DMS79 treated with DMSO at 0.1 percent for 48 hours (cell line): Measurements from ENCODE around the gene FOXL1.
"Not testable (repeated sequence)": the region's sequence is repeated elsewhere in the genome, so short reads cannot be mapped to it uniquely, and the experiment has no call there.

Experiments
- DNase-seq: peaks from one replicate; lab custom pipeline; 2025; lab: John Stamatoyannopoulos, UW

FOXL1 gene

GRCh38 chr16:86581458-86581857 is 3.1 kb downstream of the FOXL1 start:
- DNase-seq = no peak

DNA sequence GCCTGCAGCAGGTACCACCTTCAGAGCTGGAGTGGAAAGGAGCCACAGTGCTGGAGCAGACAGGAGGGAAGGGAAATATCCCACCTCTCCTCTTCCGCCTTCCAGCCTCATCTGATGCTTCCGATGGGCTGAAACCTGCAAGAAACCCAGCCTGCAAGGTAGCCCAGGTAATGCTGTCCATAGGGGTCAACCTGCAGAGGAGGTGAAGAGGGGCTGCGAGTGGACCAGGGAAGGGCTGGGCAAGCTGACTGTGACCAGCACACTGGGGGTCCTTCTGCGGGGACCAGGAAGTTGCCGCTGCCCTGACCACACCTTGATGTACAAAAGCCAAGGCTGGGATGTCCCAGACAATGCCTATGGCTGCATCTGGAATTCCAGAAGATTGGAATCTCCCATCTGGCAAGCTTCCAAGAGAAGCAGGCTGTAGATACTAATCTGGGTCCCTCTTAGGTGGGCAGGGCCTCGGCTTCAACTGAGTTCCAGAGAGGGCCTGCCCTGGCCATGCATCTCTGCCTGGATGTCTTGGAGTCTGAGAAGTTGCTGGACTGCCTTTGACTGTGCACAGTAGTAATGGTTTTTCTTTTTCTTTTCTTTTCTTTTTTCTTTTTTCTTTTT is 5.8 kb downstream of the FOXL1 start:
- no peak for DNase-seq

DNA sequence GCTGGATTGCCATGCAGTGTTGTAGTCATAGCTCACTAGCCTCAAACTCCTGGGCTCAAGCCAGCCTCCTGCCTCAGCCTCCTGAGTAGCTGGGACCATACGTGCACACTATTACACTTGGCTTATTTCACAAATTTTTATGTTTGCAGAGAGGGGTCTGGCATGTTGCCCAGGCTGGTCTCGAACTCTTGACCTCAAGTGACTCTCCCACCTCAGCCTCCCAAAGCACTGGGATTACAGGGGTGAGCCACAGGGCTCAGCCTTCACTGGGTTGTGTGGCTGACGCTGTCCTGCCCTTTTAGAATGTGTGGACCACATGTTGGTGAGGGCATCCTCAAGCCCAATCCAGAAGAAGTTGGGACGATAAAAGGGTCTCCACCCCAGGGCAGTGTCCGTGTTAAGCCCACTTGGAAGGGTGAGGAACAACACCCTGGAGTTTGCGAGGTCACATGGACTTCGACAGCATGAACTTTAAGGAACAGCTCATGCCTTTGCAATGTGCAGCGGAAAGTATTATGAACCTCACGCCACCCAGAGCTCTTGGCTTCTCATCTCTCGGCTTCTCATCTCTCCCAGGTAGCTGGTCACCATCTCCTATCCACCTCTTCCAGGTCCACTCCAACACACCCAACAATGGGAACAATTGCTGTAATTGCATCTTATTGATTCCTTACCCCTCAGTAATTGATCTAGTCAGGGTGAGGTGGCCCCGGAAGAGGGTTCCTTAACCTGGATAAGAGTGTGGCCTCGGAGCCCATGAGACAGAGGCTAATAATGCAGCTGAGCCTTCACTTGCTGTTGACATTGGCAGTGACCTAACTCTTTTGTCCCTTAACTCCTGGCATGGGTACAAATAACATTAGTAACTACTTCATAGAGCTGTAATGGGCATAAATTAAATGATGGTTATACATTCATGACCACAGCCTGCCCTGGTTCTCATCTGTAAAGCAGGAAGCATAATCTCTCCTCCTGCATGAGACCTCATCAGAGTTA is 6.7 kb downstream of the FOXL1 start:
- DNase-seq = no peak

GRCh38 chr16:86585821-86586611 is 7.7 kb downstream of the FOXL1 start:
- no peak for DNase-seq

GRCh38 chr16:86587487-86587886 is 9.1 kb downstream of the FOXL1 start:
- no peak for DNase-seq

DNA sequence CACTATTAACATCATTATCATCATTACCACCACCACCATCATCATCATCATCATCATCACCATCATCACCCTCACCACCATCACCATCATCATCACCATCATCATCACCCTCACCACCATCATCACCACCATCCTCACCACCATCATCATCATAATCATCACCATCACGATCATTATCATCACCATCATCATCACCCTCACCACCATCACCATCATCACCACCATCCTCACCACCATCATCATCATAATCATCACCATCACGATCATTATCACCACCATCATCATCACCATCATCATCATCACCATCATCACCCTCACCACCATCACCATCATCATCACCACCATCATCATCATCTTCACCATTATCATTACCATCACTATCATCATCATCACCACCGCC is 9.6 kb downstream of the FOXL1 start:
- not testable (repeated sequence) for DNase-seq

- no peak for DNase-seq
These were observed 12.3 kb downstream of the FOXL1 start for GRCh38 chr16:86590501-86591144.

- DNase-seq = no peak
These were observed 12.9 kb downstream of the FOXL1 start for GRCh38 chr16:86591270-86591669.

DNA sequence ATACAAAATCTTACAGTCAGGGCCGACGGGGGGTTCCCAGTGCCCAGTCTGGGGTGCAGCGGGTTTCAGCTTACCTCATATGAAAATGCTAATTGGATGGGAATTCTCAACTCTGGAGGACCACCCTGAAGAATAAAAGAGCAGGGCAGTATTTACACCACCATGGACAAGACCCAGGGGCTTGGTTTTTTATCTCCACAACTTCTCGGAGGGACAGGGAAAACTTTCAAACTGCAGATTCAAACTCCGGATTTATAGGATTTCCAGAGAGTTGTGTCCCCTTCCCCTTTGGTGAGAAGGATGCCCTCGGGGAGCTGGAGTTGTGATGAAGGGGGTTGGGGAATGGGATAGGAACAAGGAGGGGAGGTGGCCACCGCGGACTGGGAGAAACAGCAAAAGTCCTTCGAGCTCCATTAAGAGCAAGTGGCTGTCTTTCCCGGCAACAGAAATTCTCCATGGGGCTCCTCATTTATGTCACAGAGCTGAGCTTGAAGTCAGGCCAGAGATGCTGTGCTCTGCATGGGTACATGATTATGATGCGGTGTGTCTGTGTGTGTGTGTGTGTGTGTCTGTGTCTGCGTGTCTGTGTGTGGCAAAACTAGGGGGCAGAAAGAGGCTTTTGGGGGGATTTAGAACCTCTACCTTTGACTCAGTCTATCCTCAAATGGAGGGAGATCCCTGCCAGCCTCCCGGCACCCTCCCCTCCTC is 15.7 kb downstream of the FOXL1 start:
- DNase-seq = no peak

DNA sequence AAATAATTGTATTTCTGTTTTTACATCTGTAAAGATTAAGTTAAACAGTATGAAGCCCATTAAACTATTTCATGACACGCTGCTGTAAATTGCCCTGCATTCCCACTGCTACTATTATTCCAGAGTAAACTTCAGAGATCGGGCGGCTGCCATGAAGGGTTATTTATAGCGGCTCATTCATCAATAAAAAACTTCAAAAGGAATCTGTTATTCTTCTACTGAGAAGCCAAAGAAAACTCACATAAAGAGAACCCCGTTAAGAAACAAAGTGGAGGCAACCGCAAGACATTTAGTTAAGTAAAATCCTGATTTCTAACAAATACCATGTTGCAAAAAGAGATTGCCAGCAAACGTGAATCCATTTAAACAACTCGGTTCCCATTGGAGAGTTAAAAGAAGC is 16.4 kb downstream of the FOXL1 start:
- no peak for DNase-seq

GRCh38 chr16:86595983-86596605 is 17.7 kb downstream of the FOXL1 start:
- DNase-seq = no peak

GRCh38 chr16:86597126-86597879 is 19.0 kb downstream of the FOXL1 start:
- no peak for DNase-seq

GRCh38 chr16:86597880-86598606 is 19.7 kb downstream of the FOXL1 start:
- DNase-seq = no peak

- no peak for DNase-seq
These were observed 20.5 kb downstream of the FOXL1 start for GRCh38 chr16:86598607-86599565.

- no peak for DNase-seq
These were observed 23.0 kb downstream of the FOXL1 start for GRCh38 chr16:86601356-86601755.

GRCh38 chr16:86602521-86602920 is 24.2 kb downstream of the FOXL1 start:
- no peak for DNase-seq

DNA sequence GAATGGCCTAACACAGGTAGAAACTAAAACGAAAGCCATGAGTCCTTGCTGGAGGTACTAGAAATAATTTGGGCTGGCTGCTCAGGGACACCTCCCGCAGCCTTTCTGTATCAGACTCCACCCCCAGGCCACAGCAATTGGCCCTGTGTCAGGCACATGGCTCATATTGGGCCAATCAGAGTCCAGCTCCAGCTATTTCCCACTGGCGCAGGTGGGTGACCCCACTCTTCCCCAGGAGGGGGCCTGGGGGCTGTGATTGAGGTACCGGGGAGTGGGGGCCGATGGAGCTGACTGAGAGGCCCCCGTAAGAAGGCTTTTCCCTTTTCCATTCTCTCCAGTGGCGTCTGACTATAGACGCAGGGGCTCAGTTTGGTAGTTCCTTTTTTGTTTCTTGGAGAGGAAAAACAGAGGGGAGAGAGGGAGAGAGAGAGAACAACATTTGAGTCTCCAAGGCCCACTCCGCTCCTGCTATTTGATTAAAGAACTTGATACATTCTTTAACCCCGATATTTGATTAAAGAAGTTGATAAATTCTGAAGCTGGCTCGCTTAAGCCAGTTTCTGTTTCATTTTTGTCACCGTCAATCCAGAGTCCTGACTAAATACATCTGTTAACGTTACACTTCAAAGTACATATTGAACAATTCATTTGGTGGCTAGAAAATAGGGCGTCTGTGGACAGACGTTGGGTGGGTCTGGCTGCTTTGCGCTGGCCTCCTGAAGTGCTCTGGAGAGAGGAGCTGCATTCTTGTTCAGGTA is 26.3 kb downstream of the FOXL1 start:
- no peak for DNase-seq

DNA sequence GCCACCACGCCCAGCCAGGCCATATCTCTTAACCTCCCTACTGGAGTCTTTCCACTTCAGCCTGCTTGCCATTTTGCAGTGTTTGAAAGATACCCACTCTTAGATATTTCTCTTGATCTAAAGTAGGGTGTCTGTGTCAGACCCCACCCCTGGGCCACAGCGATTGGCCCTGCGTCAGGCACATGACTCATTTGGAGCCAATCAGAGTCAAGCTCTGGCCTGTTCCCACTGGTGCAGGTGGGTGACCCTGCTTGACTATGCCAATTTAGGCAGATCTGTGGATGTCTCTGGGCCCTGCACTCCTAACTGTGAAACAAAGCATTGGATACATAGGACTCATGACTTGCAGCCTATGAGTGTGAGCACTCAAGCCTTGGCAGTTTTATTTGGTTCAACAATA is 27.6 kb downstream of the FOXL1 start:
- no peak for DNase-seq
